Neural cell (in vitro differentiated cells): ENCODE measurements around the gene COMTD1. TPM values are rescaled to one million over a fixed set of nuclear protein-coding genes. Genes with fewer than 3 reads are reported as not detected.

Experiments used
- H2AFZ ChIP-seq: fragments of 200-600, 300-800 bp; sonication (generic), shearing (Covaris generic); 2 replicates; pipeline ENCODE4 v1.6.0; 2014; ENCODE audit warnings: low read depth, mild to moderate bottlenecking, antibody characterized with exemption, low read length, moderate library complexity
- H3F3A ChIP-seq: fragments of 200-600 bp; shearing (Covaris generic); 2 replicates; pipeline ENCODE4 v1.6.1; 2016; ENCODE audit warnings: mild to moderate bottlenecking, moderate library complexity, mixed read lengths, antibody characterized with exemption, low read length; ENCODE audit not compliant: insufficient read depth, poor library complexity, severe bottlenecking
- H3K27ac ChIP-seq: fragments of 200-600, 300-800 bp; sonication (generic), shearing (Covaris generic); 2 replicates; pipeline ENCODE4 v1.5.1; 2014; ENCODE audit warnings: mild to moderate bottlenecking, low read length, moderate library complexity
- H3K27me3 ChIP-seq: fragments of 300-800, 200-600 bp; sonication (generic), shearing (Covaris generic); 2 replicates; pipeline ENCODE4 v1.6.0; 2014; ENCODE audit warnings: mild to moderate bottlenecking, low read depth, low read length, moderate library complexity; ENCODE audit not compliant: insufficient read depth
- H3K36me3 ChIP-seq: fragments of 300-800, 200-600 bp; sonication (generic), shearing (Covaris generic); 2 replicates; pipeline ENCODE4 v1.5.1; 2014; ENCODE audit warnings: mild to moderate bottlenecking, antibody characterized with exemption, low read length, moderate library complexity; ENCODE audit not compliant: insufficient read depth
- H3K4me2 ChIP-seq: fragments of 300-800, 200-600 bp; sonication (generic), shearing (Covaris generic); 2 replicates; pipeline ENCODE4 v1.6.0; 2014; ENCODE audit warnings: mild to moderate bottlenecking, low read length
- H3K4me3 ChIP-seq: fragments of 300-800, 200-600 bp; sonication (generic), shearing (Covaris generic); 2 replicates; pipeline ENCODE4 v1.5.1; 2014; ENCODE audit warnings: mild to moderate bottlenecking, low read length, moderate library complexity
- H3K79me2 ChIP-seq: fragments of 200-600 bp; shearing (Covaris generic); replicated peaks from 2 replicates; pipeline ENCODE4 v1.6.0; 2014; ENCODE audit warnings: mild to moderate bottlenecking, low read length, moderate library complexity; ENCODE audit not compliant: insufficient read depth
- H3K9ac ChIP-seq: fragments of 300-800, 200-600 bp; sonication (generic), shearing (Covaris generic); 2 replicates; pipeline ENCODE4 v1.6.1; 2016; ENCODE audit warnings: mild to moderate bottlenecking, low read length, mixed read lengths
- H3K9me2 ChIP-seq: fragments of 200-600 bp; shearing (Covaris generic); 2 replicates; pipeline ENCODE4 v1.6.1; 2016; ENCODE audit warnings: mild to moderate bottlenecking, low read length, mixed read lengths; ENCODE audit not compliant: insufficient read depth
- H3K9me3 ChIP-seq: fragments of 200-600, 300-800 bp; sonication (generic), shearing (Covaris generic); 2 replicates; pipeline ENCODE4 v1.6.1; 2016; ENCODE audit warnings: mild to moderate bottlenecking, mixed run types, low read length, moderate library complexity, mixed read lengths
- H4K20me1 ChIP-seq: fragments of 200-600 bp; shearing (Covaris generic); 2 replicates; pipeline ENCODE4 v1.6.1; 2016; ENCODE audit warnings: mild to moderate bottlenecking, mixed run types; ENCODE audit not compliant: insufficient read depth
- EP300 ChIP-seq: fragments of 450-650 bp; conservative IDR thresholded peaks from 2 replicates; pipeline ENCODE4 v1.6.1; 2014; ENCODE audit warnings: antibody characterized with exemption, mild to moderate bottlenecking, moderate library complexity; ENCODE audit not compliant: poor library complexity, severe bottlenecking
- EZH2 ChIP-seq: fragments of 200-600, 300-800 bp; shearing (Covaris generic), sonication (generic); IDR thresholded peaks from 2 replicates; pipeline ENCODE4 v1.6.1; 2014; ENCODE audit warnings: antibody characterized with exemption, low read length, borderline replicate concordance, mild to moderate bottlenecking; ENCODE audit not compliant: insufficient read depth, poor library complexity, severe bottlenecking
- MXI1 ChIP-seq: fragments of 450-650 bp; conservative IDR thresholded peaks from 2 replicates; pipeline ENCODE4 v1.6.1; 2014; ENCODE audit warnings: antibody characterized with exemption, mild to moderate bottlenecking; ENCODE audit not compliant: poor library complexity, severe bottlenecking
- POLR2AphosphoS5 ChIP-seq: IDR thresholded peaks from 2 replicates; pipeline ENCODE4 v1.6.1; 2012
- RAD21 ChIP-seq: fragments of 450-650 bp; conservative IDR thresholded peaks from 2 replicates; pipeline ENCODE4 v1.6.1; 2014; ENCODE audit warnings: antibody characterized with exemption, mild to moderate bottlenecking, moderate library complexity
- SMC3 ChIP-seq: fragments of 450-650 bp; conservative IDR thresholded peaks from 2 replicates; pipeline ENCODE4 v1.6.1; 2014; ENCODE audit warnings: antibody characterized with exemption, mild to moderate bottlenecking, moderate library complexity; ENCODE audit not compliant: poor library complexity
- TAF1 ChIP-seq: IDR thresholded peaks from 2 replicates; pipeline ENCODE4 v1.6.1; 2012; ENCODE audit warnings: low read depth
- polyA plus RNA-seq: library from polyadenylated mRNA; depleted of rRNA; stranded (reverse); fragments of >200 nt; gene quantifications from 2 replicates; pipeline ENCODE4 v1.2.3, GENCODE V29; 2014
- TF ChIP-seq, protein P1 (sequence below): fragments of 450-650 bp; IDR thresholded peaks from 2 replicates; pipeline ENCODE4 v1.5.1; 2014; ENCODE audit warnings: antibody characterized with exemption, mild to moderate bottlenecking, moderate library complexity; ENCODE audit not compliant: poor library complexity, severe bottlenecking
- TF ChIP-seq, protein P2 (sequence below): IDR thresholded peaks from 2 replicates; pipeline ENCODE4 v1.6.1; 2012; ENCODE audit warnings: borderline replicate concordance

Gene COMTD1
- polyA plus RNA-seq, 1 donor from 2014 or later = 51.4 TPM

- Histone ChIP-seq H3K4me2 (no peak overlapping the region), H3K4me3 (no peak overlapping the region)
Measured at GRCh38 chr10:75260990-75261389, 25.2 kb upstream of the COMTD1 start.

GRCh38 chr10:75254739-75255138 is 19.0 kb upstream of the COMTD1 start:
- no peak overlapping the region for H3K9ac ChIP-seq
- no peaks in the 10 kb centered on the region for H3K36me3 ChIP-seq
- TF ChIP-seq EZH2 = no peak
- no peaks in the 10 kb centered on the region for H3K79me2 ChIP-seq
- H3K4me2 ChIP-seq = no peak overlapping the region
- H4K20me1 ChIP-seq = no peaks in the 10 kb centered on the region
- no peaks in the 10 kb centered on the region for H3F3A ChIP-seq
- H3K9me3 ChIP-seq = no peaks in the 10 kb centered on the region
- H3K9me2 ChIP-seq = no peaks in the 10 kb centered on the region
- no peak overlapping the region for H3K27ac ChIP-seq
- no peak overlapping the region for H2AFZ ChIP-seq
- H3K27me3 ChIP-seq = no peaks in the 10 kb centered on the region
- no peak overlapping the region for H3K4me3 ChIP-seq

More at GRCh38 chr10:75260990-75261389, 25.2 kb upstream of the COMTD1 start:
- H3K9ac ChIP-seq = no peak overlapping the region
- H3F3A ChIP-seq = no peaks in the 10 kb centered on the region
- no peaks in the 10 kb centered on the region for H3K36me3 ChIP-seq
- H2AFZ ChIP-seq = no peak overlapping the region
- H3K79me2 ChIP-seq = no peaks in the 10 kb centered on the region
- no peak for TF ChIP-seq SMC3
- TF ChIP-seq TAF1 = no peak
- no peak for TF ChIP-seq POLR2AphosphoS5
- no peak overlapping the region for H3K27ac ChIP-seq
- H4K20me1 ChIP-seq = no peaks in the 10 kb centered on the region
- no peaks in the 10 kb centered on the region for H3K9me3 ChIP-seq
- no peaks in the 10 kb centered on the region for H3K9me2 ChIP-seq
- no peaks in the 10 kb centered on the region for H3K27me3 ChIP-seq

DNA sequence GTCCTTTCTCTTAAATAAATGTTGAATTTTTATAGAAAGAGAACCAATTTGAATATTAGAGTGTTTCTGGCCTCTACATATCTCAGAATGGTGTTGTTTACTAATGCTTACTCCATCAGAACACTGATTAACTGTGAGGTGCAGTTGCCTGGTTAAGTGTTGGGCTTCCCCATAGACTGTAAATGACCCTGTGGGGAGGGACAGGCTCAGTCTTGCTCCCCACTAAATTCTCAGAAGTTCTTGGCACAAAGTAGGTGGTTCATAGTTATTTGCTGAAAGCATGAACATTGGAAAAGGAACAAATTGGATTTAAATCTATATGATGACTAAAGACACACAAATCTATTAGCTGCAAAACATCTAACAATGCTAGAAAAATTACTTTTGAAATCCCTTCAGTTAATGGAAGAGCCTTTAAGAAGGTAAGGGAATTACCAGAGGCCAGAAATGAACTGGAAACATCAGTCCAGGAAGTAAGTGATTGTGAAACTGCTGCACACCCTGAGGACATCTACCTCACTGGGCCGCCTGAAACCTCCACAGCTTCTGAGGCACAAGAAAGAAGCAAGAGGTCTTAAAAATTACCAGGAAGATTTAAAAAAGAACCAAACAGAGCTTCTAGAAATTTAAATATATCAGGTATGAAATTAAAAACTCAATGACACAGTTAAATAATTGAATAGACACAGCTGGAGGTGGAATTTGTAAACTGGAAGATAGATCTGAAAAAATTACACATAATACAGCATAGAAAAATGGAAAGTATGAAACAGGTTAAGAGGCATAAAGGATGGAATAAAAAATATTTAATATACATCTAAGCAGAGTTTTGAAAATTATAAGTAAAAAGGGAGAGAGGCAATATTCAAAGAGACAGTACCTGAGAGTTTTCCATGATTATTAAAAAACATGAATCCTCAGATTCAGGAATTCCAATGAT is 17.8 kb upstream of the COMTD1 start:
- Histone ChIP-seq H3K27ac (no peak overlapping the region), H3K4me2 (no peak overlapping the region), H3K9me2 (no peaks in the 10 kb centered on the region), H3K9me3 (no peaks in the 10 kb centered on the region), H3K4me3 (no peak overlapping the region), H4K20me1 (no peaks in the 10 kb centered on the region), H2AFZ (no peak overlapping the region), H3K9ac (no peak overlapping the region), H3K36me3 (no peaks in the 10 kb centered on the region), H3K79me2 (no peaks in the 10 kb centered on the region), H3F3A (no peaks in the 10 kb centered on the region), H3K27me3 (no peaks in the 10 kb centered on the region)
- no peak for TF ChIP-seq EP300
- no peak for TF ChIP-seq POLR2AphosphoS5
- TF ChIP-seq EZH2 = no peak
- TF ChIP-seq SMC3 = no peak
- TF ChIP-seq RAD21 = no peak
- no peak for TF ChIP-seq TAF1
- TF ChIP-seq, protein P1, sequence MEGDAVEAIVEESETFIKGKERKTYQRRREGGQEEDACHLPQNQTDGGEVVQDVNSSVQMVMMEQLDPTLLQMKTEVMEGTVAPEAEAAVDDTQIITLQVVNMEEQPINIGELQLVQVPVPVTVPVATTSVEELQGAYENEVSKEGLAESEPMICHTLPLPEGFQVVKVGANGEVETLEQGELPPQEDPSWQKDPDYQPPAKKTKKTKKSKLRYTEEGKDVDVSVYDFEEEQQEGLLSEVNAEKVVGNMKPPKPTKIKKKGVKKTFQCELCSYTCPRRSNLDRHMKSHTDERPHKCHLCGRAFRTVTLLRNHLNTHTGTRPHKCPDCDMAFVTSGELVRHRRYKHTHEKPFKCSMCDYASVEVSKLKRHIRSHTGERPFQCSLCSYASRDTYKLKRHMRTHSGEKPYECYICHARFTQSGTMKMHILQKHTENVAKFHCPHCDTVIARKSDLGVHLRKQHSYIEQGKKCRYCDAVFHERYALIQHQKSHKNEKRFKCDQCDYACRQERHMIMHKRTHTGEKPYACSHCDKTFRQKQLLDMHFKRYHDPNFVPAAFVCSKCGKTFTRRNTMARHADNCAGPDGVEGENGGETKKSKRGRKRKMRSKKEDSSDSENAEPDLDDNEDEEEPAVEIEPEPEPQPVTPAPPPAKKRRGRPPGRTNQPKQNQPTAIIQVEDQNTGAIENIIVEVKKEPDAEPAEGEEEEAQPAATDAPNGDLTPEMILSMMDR = no peak
- TF ChIP-seq, protein P2, sequence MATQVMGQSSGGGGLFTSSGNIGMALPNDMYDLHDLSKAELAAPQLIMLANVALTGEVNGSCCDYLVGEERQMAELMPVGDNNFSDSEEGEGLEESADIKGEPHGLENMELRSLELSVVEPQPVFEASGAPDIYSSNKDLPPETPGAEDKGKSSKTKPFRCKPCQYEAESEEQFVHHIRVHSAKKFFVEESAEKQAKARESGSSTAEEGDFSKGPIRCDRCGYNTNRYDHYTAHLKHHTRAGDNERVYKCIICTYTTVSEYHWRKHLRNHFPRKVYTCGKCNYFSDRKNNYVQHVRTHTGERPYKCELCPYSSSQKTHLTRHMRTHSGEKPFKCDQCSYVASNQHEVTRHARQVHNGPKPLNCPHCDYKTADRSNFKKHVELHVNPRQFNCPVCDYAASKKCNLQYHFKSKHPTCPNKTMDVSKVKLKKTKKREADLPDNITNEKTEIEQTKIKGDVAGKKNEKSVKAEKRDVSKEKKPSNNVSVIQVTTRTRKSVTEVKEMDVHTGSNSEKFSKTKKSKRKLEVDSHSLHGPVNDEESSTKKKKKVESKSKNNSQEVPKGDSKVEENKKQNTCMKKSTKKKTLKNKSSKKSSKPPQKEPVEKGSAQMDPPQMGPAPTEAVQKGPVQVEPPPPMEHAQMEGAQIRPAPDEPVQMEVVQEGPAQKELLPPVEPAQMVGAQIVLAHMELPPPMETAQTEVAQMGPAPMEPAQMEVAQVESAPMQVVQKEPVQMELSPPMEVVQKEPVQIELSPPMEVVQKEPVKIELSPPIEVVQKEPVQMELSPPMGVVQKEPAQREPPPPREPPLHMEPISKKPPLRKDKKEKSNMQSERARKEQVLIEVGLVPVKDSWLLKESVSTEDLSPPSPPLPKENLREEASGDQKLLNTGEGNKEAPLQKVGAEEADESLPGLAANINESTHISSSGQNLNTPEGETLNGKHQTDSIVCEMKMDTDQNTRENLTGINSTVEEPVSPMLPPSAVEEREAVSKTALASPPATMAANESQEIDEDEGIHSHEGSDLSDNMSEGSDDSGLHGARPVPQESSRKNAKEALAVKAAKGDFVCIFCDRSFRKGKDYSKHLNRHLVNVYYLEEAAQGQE = no peak
- no peak for TF ChIP-seq MXI1
